Measurements from ENCODE around the gene RRP1.

DNA sequence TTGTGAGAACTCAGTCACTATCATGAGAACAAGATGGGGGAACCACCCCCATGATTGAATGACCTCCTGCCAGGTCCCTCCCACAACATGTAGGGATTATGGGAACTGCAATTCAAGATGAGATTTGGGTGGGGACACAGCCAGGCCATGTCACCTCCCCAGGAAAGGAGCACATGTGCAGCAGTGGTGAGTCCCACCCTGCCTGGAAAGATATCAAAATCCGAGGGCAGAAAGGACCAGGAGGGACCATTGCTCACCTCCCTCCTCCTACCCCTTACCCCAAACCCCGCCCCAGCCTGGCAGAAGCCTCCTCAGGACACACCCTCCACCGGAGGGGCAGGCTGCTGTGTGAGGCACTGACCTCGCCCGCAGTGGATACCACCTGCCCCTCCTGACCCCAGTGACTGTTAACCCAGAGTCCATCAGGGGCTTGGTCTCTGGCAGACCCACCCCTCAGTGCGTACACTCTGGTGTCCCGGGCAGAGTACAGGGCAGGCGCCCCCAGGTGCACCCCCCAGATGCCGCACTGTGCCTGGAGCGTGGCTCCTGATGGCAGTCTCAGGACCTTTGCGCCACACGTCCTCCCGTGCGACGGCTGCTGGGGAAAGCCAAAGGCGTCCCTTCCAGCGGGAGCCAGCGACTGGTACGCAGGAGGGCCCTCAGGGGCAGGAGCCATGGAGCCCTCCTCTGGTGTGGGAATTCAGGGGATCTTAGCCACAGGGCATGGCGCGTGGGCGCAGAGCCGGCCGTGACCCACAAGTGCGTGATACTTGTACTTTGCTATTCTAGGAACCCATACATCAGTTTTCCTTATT, 49.5 kb upstream of the RRP1 start:
- TF ChIP-seq, protein P1, sequence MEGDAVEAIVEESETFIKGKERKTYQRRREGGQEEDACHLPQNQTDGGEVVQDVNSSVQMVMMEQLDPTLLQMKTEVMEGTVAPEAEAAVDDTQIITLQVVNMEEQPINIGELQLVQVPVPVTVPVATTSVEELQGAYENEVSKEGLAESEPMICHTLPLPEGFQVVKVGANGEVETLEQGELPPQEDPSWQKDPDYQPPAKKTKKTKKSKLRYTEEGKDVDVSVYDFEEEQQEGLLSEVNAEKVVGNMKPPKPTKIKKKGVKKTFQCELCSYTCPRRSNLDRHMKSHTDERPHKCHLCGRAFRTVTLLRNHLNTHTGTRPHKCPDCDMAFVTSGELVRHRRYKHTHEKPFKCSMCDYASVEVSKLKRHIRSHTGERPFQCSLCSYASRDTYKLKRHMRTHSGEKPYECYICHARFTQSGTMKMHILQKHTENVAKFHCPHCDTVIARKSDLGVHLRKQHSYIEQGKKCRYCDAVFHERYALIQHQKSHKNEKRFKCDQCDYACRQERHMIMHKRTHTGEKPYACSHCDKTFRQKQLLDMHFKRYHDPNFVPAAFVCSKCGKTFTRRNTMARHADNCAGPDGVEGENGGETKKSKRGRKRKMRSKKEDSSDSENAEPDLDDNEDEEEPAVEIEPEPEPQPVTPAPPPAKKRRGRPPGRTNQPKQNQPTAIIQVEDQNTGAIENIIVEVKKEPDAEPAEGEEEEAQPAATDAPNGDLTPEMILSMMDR (IDR thresholded peaks at IDR 0.05), result no peak
- TF ChIP-seq POLR2A (IDR thresholded peaks at IDR 0.05), result no peak

All from Peyer's patch (tissue), 4 donors.